GM21723 (cell line): ENCODE measurements around the gene SH3D21.
A peak's percentile ranks its signal among the peaks of the same experiment; 100 is the strongest.

Experiments
- ATAC-seq: cut with Tn5 transposase; IDR thresholded peaks from one replicate; pipeline ENCODE4 v1.9.1; 2021; ENCODE audit warnings: mild to moderate bottlenecking, moderate library complexity; ENCODE audit not compliant: unreplicated experiment

SH3D21 gene

GRCh38 chr1:36303244-36303643 is 2.9 kb upstream of the SH3D21 start:
- no peak for ATAC-seq

DNA sequence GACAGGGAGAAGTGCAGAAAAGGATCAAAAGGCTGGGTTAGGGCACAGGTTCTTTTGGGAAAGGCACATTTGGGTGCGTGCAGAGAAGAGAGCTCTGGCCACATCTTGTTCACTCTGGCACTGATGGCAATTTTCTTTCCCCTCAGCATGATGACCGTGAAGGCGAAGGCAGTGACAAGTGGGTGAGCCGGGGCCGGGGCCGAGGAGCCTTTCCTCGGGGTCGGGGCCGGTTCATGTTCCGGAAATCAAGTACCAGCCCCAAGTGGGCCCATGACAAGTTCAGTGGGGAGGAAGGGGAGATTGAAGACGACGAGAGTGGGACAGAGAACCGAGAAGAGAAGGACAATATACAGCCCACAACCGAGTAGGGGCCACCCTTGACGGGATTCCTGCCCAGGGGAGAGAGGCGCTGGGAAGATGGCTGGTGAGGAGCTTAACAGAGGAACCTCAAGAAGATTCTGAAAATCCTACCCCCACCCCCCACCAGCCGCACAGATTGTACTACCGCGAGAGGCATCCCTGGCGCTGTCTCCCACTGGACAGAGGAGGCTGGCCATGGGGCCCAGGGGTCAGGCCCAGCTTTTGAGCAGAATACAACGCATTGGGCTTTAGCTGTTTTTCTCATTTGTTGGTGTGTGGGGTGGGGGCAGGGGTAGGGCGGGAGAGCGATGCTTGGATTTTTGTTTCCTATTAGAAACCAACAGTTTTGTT is 2.4 kb upstream of the SH3D21 start:
- no peak for ATAC-seq

DNA sequence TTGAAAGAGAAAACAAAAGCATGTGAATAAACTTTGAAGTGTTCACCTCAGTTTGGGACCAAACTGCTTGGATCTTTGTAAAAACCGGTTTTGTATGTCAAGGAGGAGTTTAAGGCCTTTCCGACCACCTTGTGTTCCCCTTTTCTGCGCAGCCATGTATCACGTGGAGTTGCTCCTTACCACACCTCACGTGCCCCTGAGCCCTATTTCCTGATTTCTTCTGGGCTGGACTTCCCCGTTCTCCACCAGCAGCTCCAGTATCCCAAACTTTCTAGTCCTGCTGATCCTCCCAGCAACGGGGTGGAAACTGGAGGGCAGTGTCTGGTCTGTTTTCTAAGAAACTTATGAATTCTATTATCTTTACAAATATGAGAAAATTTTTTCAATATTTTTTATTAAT is 1.6 kb upstream of the SH3D21 start:
- ATAC-seq: no peak

DNA sequence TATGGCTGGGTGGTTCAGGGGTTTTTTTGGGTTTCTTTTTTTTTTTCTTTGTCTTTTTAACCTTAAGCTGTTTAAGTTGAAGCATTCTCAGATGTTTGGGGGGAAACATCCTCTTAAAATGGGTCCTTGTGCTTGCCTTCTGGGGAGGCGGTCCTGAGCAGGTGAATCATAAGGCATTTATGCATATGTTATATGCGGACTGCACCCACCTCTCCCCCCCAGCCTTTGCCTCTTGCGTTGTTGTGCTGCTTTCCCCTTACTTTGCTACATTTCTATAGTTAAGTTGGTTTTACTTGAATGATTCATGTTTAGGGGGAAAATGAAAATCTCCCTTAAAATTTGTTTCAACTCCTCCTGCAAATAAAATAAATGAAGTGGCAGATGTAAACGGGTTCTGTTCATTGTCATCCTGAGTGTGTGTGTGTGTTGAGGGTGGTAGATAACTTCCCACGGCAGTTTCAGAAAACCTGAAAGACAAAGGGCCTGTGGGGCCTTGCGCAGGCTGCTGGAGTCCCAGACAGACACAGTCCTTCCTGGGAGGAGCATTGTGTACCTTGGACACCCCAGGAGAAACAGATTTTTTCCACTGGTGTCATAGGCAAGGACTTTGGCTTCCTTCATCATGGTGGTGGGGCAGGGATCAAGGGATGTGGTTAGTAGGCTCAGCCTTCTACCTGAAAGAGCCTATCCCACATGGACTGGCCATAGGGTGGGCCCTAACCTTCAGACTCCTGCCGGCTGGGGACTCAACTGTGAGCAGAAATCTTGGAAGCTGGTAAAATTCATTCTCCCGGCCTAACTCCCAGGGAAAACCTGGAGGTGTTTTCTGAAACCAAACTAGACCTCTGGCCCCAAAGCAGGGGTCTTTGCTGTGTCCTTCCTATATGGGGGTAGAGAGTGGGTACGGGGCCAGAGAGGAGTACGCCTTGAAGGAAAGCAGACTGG is 926 bp upstream of the SH3D21 start:
- no peak for ATAC-seq

DNA sequence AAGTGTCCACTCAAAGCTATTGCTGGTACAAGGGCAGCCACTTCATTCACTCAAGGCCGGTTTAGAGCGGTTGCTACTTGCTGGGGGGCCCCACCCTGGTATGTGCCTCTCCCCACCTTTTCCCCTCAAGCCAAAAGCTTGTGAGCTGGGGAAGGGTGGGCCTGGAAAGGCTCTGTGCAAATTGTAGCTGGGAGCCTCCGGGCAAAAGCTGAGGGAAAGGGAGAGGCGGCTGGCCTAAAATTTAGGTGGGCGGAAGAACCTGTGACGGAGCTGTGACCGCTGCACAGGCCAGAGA is 306 bp upstream of the SH3D21 start:
- no peak for ATAC-seq

DNA sequence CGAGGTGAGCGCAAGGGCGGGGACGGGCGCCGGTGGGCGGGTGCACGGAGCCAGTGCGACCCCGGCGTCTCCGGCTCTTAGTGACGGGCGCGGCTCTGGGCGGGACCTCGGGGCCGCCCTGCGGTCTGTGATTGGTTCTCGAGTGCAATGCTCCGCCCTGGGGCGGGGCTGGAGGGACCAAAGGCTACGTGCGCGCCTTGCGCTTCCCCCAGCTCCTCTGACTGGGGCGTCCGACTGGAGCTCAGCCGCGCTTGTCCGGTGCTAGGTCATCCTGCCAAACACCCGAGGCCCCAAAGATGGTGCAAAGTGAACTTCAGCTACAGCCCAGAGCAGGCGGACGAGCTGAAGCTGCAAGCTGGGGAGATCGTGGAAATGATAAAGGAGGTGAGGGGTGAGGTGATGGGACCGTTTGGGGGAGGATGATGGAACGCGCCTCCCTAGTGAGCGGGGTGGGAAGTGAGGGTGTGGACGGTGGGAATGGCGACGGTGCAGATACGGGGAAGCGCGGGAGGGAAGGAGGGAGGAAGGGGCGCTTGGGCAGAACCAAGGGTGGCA is 811 bp downstream of the SH3D21 start:
- ATAC-seq: peak; percentile 94

- no peak for ATAC-seq
These were observed 1.6 kb downstream of the SH3D21 start for GRCh38 chr1:36307601-36308330.

DNA sequence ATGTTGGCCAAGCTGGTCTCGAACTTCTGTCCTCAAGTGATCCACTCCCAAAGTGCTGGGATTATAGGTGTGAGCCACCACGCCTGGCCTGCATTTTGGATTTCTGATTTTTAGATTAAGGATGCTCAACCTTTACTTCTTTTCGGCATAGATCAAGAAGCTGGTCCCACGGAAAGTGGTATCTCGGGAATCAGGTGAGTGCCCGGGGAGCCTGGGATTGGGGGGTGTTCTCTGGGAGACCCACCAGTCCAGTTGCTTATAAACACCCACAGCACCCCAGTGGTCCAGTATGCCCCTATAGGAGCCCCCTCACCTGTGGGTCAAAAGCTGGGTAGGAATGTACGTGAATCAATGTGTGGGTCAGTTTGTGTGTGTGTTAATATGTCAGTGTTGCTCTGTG is 3.2 kb downstream of the SH3D21 start:
- no peak for ATAC-seq

DNA sequence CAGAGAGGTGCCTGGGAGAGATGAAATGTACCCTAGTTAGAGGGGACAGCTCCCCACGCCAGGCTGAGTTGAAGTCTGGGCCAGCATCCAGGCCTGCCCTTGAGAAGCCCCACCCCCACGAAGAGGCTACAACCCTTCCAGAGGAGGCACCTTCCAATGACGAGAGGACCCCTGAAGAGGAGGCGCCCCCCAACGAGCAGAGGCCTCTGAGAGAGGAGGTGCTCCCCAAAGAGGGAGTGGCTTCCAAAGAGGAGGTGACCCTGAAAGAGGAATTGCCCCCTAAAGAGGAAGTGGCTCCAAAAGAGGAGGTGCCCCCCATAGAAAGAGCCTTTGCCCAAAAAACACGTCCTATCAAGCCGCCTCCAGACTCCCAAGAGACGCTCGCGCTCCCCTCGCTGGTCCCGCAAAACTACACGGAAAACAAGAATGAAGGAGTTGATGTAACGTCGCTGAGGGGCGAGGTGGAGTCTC is 14.2 kb downstream of the SH3D21 start:
- ATAC-seq: no peak

DNA sequence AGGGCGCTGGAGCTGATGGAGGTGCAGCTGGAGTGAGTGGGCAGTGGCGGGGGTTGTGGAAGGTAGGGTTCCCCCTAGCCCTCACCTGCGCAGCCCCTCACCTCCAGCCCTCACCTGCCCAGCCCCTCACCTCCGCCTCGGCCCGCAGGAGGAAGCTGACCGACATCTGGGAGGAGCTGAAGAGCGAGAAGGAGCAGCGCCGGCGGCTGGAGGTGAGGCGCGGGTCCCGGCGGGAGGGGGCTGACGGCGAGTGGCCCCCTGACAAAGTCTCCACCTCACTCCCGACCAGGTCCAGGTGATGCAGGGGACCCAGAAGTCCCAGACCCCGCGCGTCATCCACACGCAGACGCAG is 14.6 kb downstream of the SH3D21 start:
- no peak for ATAC-seq

- no peak for ATAC-seq
These were observed 15.2 kb downstream of the SH3D21 start for GRCh38 chr1:36321119-36321951.

GRCh38 chr1:36322041-36322785 is 16.0 kb downstream of the SH3D21 start:
- ATAC-seq: no peak

- peak; percentile 20 for ATAC-seq
These were observed 16.8 kb downstream of the SH3D21 start for GRCh38 chr1:36322786-36323635.

DNA sequence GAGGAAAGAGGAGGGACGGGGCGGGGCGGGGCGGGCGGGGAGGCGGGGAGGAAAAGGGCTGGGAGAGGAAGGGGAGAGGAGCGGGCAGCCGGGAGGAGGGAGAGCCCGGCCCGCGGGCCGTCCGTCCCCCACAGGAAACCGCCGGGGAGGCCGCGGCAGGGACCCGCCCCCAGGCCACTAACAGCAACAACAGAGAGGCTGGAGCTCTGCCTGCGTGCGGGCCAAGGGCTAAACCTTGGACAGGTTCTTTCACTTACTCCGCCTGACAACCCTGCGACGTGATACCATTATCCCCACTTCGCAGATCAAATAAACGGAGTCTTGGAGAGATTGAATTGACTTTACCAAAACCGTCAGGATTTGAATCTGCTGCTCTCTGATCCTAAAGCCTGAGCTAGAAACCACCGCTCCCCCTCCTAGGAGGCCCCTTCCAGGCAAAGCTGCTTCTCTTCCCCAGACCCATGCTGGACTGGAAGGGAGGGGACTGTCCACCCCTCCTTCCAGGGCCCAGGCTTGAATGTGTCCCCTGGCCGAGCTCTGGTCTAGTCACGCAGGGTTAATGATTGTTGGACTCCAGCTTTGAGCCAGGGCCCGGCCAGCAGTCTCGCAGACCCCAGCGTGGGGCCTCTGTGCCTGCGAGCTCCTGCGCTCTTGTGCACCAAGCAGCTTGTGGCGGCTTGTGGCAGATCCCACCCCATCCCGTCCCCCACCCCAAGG is 17.6 kb downstream of the SH3D21 start, which contains the start of gene EVA1B:
EVA1B (minus strand) TSS at position 10 of the 717 bp plus-strand sequence. CDS start 608 bp downstream, outside the sequence.
- ATAC-seq: peak; percentile 51

DNA sequence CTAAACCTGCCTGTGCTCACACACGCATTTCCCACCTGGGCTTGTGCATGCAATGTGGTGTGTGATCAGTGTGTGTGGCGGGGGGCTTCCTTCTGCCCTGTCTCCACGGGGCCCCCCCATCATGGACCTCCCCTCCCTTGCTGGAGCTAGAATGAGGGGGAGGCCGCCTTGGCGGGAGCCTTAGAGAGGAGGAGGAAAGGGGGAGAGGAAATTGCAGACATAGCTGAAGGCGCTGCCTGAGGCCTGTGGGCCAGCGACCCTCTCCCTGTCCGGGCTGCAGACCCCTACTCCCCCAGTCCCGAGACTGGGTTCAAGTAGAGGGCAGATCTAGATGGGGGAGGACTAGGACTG is 18.2 kb downstream of the SH3D21 start:
- no peak for ATAC-seq

DNA sequence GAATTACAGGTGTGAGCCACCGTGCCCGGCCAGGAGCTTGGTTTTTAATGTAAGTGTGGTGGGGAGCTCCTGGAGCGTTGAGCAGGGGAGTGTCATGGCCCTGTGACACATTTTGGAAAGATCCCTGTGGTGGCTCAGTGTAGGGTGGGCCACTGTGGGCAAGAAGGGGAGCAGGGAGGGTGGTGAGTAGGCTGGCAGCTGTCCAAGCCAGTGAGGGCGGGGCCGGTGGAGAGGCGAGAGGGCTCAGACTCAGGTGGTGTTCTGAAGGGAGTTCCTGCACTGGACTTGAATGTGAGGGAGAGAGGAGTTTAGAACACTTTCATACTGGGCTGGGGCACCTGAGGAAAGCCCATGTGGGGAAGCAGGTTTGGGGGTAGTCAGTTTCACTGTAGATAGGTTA is 20.3 kb downstream of the SH3D21 start:
- no peak for ATAC-seq

- ATAC-seq: no peak
These were observed 21.4 kb downstream of the SH3D21 start for GRCh38 chr1:36327421-36328087.

GRCh38 chr1:36328088-36328480 is 21.9 kb downstream of the SH3D21 start:
- no peak for ATAC-seq
